CD4-positive, CD25-positive, alpha-beta regulatory T cell (primary cell): ENCODE data around the gene SPINT3. TPM values are rescaled to one million over a fixed set of nuclear protein-coding genes. Genes with fewer than 3 reads are reported as not detected.

Source experiments
- ATAC-seq, 2 donors: fragments of 150-1000 bp; cut with Tn5 transposase; one replicate each; pipeline ENCODE4 v1.10.0; 2021; ENCODE audit warnings: low read depth in 2 of 2, moderate number of reproducible peaks in 2 of 2, moderate library complexity in 1 of 2
- DNase-seq, 3 donors: peaks; one replicate each; pipeline versions ENCODE4 v3.0.0 to v3.0.0-alpha.2; 2012 to 2022; ENCODE audit warnings: mixed read lengths in 1 of 3
- H3K27ac ChIP-seq: one replicate; pipeline ENCODE4 v1.7.0; 2013; ENCODE audit warnings: mild to moderate bottlenecking, low read length; ENCODE audit not compliant: insufficient read depth, poor library complexity, severe bottlenecking
- H3K27me3 ChIP-seq: one replicate; pipeline ENCODE4 v1.7.0; 2013; ENCODE audit warnings: low read length; ENCODE audit not compliant: control insufficient read depth, insufficient read depth
- H3K36me3 ChIP-seq: one replicate; pipeline ENCODE4 v1.7.0; 2013; ENCODE audit warnings: mild to moderate bottlenecking, low read length, moderate library complexity; ENCODE audit not compliant: control insufficient read depth, insufficient read depth
- H3K4me1 ChIP-seq: 2 replicates; pipeline ENCODE4 v1.7.0; 2013; ENCODE audit warnings: mild to moderate bottlenecking, low read length; ENCODE audit not compliant: insufficient read depth, control insufficient read depth, poor library complexity, severe bottlenecking
- H3K4me3 ChIP-seq: one replicate; pipeline ENCODE4 v1.7.0; 2013; ENCODE audit warnings: low read depth, mild to moderate bottlenecking, low read length, moderate library complexity
- H3K9me3 ChIP-seq, 2 experiments: 1 replicate in 1 of 2; 2 replicates in 1 of 2; pipeline ENCODE4 v1.7.0; 2013; ENCODE audit warnings: low read length in 2 of 2, mild to moderate bottlenecking in 1 of 2, moderate library complexity in 1 of 2; ENCODE audit not compliant: control insufficient read depth in 2 of 2
- H3K27ac Mint-ChIP-seq, 3 donors: one replicate each; pipeline ENCODE4 v1.8.0; 2020 to 2022; ENCODE audit warnings: mild to moderate bottlenecking in 3 of 3, mixed read lengths in 3 of 3, moderate library complexity in 2 of 3
- H3K27me3 Mint-ChIP-seq: one replicate; pipeline ENCODE4 v1.8.0; 2022; ENCODE audit warnings: mild to moderate bottlenecking, mixed read lengths
- H3K36me3 Mint-ChIP-seq: one replicate; pipeline ENCODE4 v1.8.0; 2020; ENCODE audit warnings: mixed read lengths
- H3K4me1 Mint-ChIP-seq, 4 donors: one replicate each; pipeline ENCODE4 v1.8.0; 2020 to 2022; ENCODE audit warnings: mixed read lengths in 4 of 4, mild to moderate bottlenecking in 1 of 4
- H3K4me3 Mint-ChIP-seq, 4 donors: one replicate each; pipeline ENCODE4 v1.8.0; 2020 to 2022; ENCODE audit warnings: mild to moderate bottlenecking in 4 of 4, mixed read lengths in 4 of 4, moderate library complexity in 3 of 4
- H3K9me3 Mint-ChIP-seq, 7 donors: one replicate each; pipeline ENCODE4 v1.8.0; 2020 to 2022; ENCODE audit warnings: mixed read lengths in 7 of 7, mild to moderate bottlenecking in 3 of 7, moderate library complexity in 2 of 7
- polyA plus RNA-seq, 4 donors: library from polyadenylated mRNA; unstranded; fragments of 300-500 nt; fragmentation: Illumina TruSeq; gene quantifications; one replicate each; pipeline ENCODE4 v1.2.3, GENCODE V29; 2021
- total RNA-seq: library from RNA; stranded (reverse); gene quantifications from one replicate; pipeline ENCODE4 v1.2.3, GENCODE V29; 2022

SPINT3 gene
- total and polyA plus RNA-seq, 5 donors from 2014 or later: not detected

DNA sequence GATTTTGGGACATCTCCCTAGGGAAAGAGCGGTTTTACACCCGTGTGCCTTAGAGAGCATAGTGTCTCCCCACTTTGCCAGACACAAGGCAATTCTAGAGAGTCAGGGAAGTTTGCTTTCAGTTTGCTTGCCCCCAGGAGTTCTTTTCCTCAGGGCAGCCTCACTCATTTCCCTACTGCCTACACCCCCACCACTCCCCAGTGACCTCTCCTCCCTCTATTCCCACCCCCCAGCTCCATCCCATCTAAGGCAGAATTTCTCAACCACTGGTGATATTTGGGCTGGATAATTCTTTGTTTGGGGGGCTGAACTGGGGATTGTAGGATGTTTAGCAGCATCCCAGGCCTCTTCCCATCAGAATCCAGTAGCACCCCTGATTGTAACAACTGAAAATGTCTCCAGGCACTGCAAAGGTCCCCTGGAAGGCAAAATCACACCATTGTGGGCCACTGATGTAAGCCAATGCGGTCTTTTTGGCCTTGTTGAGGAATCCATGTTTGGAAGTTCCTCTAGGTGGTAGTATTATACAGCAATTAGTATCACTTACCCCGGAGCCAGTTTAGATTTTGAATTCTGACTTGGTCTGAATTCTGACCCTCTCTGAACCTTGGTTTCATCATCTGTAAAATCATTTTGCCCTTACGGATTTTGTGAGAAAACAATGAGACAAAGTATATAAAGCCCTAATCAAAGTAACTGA lies 30.5 kb upstream of the SPINT3 start:
- H3K27me3 Mint-ChIP-seq: peaks cover 11% of the 10 kb centered on the region
- no peak for ATAC-seq
- DNase-seq: no peak
- H3K9me3 Mint-ChIP-seq: peaks cover 0 to 5% (median 1%) of the 10 kb centered on the region in 7 donors
- no peaks in the 10 kb centered on the region for H3K4me1 Mint-ChIP-seq
- Histone ChIP-seq H3K4me3 (no peak overlapping the region), H3K36me3 (no peaks in the 10 kb centered on the region), H3K9me3 (no peaks in the 10 kb centered on the region), H3K4me1 (no peaks in the 10 kb centered on the region), H3K27ac (no peak overlapping the region), H3K27me3 (peaks cover 7% of the 10 kb centered on the region)
- no peak overlapping the region for H3K4me3 Mint-ChIP-seq
- no peak overlapping the region for H3K27ac Mint-ChIP-seq
- H3K36me3 Mint-ChIP-seq: no peaks in the 10 kb centered on the region

DNA sequence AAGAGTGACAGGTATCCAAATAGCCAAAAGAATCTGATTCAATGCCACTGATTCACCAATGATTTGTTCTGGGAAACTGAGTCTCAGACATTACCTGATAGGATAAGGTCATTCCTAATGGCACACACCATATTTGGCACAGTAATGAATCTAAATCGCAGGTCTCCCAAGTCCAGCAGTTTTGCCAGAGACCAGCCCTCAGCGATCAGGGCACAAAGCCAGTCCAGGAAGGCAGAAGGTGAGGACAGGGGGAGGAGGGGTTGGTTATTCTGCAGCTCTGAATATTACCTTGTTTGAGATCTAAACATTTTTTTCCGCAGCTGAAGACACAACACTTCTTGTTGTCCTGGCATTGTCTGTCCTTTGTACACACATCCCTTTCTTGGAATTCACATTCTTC lies 29.9 kb upstream of the SPINT3 start:
- Mint-ChIP-seq H3K36me3 (no peaks in the 10 kb centered on the region), H3K4me3 (no peak overlapping the region), H3K9me3 (peaks cover 0 to 4% (median 1%) of the 10 kb centered on the region in 7 donors), H3K27me3 (peaks cover 11% of the 10 kb centered on the region), H3K4me1 (no peaks in the 10 kb centered on the region), H3K27ac (no peak overlapping the region)
- Histone ChIP-seq H3K4me3 (no peak overlapping the region), H3K36me3 (no peaks in the 10 kb centered on the region), H3K9me3 (no peaks in the 10 kb centered on the region), H3K27me3 (peaks cover 7% of the 10 kb centered on the region), H3K4me1 (no peaks in the 10 kb centered on the region), H3K27ac (no peak overlapping the region)
- ATAC-seq: no peak
- DNase-seq: no peak

- Histone ChIP-seq H3K4me3 (no peak within 1 kb of the TSS), H3K27ac (no peak within 1 kb of the TSS), H3K36me3 (no peaks in the 10 kb centered on the region), H3K4me1 (no peaks in the 10 kb centered on the region), H3K9me3 (no peaks in the 10 kb centered on the region), H3K27me3 (no peaks in the 10 kb centered on the region)
- ATAC-seq (no peak), DNase-seq (no peak)
- H3K27me3 Mint-ChIP-seq: peaks cover 6% of the 10 kb centered on the region
- H3K27ac Mint-ChIP-seq: peak within 1 kb of the TSS in 1 of 3 donors; percentile 15
- no peaks in the 10 kb centered on the region for H3K36me3 Mint-ChIP-seq
- no peak within 1 kb of the TSS for H3K4me3 Mint-ChIP-seq
- peaks cover 0 to 2% (median 0%) of the 10 kb centered on the region in 7 donors for H3K9me3 Mint-ChIP-seq
- no peaks in the 10 kb centered on the region for H3K4me1 Mint-ChIP-seq
These were observed 24.0 kb upstream of the SPINT3 start, which contains the start of gene WFDC6 for GRCh38 chr20:45539382-45539781. TSS of gene WFDC6 (minus strand) at chr20:45539482. CDS start at chr20:45539407, 75 bp downstream.

DNA sequence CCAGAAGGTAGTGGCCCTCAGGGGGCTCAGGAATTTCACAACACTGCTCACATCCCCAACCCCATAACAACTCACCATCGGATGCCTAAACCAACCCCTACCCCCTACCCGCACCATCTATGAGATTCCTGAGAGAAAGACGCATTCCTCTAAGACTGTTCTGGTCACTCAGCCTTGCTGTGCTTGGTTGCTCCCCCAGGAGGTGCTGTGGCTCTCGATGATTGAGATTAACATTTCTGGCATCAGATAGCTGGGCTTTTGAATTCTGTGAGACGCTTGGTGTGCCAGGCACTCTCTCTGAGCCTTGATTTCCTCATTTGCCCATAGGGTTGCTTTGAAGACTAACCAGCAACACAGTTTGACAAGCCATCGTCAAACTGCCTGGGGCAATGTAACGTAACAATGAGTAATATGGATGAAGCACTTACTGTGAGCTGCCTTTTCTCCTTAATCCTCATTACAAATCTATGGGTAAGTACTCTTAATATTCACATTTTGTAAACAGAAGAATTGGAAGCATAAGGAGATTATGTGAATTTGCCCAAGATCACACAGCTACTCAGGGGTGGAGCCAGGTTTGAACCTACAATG lies 22.9 kb upstream of the SPINT3 start:
- Mint-ChIP-seq H3K9me3 (peaks cover 0 to 2% (median 0%) of the 10 kb centered on the region in 7 donors), H3K27ac (no peak overlapping the region), H3K27me3 (no peaks in the 10 kb centered on the region), H3K4me1 (no peaks in the 10 kb centered on the region), H3K36me3 (no peaks in the 10 kb centered on the region), H3K4me3 (no peak overlapping the region)
- ATAC-seq: no peak
- H3K27me3 ChIP-seq: no peaks in the 10 kb centered on the region
- H3K27ac ChIP-seq: no peak overlapping the region
- H3K9me3 ChIP-seq: no peaks in the 10 kb centered on the region
- no peaks in the 10 kb centered on the region for H3K4me1 ChIP-seq
- H3K36me3 ChIP-seq: no peaks in the 10 kb centered on the region
- no peak overlapping the region for H3K4me3 ChIP-seq
- DNase-seq: no peak

DNA sequence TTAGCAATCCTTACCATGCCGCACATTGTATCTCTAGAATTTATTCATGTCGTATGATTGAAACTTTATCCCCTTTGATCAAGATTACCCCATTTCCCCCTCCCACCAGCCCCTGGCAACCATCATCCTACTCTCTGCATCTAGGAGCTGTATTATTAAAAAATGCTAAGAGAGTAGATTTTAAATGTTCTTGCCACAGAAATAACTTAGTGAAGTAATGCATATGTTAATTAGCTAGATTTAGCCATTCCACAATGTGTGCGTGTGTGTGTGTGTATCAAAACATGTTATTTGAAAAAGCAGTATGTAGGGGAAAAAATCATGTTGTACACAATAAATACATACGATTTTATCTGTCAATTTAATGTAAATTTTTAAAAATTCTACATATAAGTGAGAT lies 11.9 kb upstream of the SPINT3 start:
- no peaks in the 10 kb centered on the region for H3K4me1 ChIP-seq
- DNase-seq: no peak
- no peak for ATAC-seq
- H3K36me3 Mint-ChIP-seq: no peaks in the 10 kb centered on the region
- peaks cover 53% of the 10 kb centered on the region for H3K27me3 Mint-ChIP-seq
- no peaks in the 10 kb centered on the region for H3K36me3 ChIP-seq
- peaks cover 15% of the 10 kb centered on the region for H3K27me3 ChIP-seq
- no peaks in the 10 kb centered on the region for H3K9me3 Mint-ChIP-seq
- H3K9me3 ChIP-seq: no peaks in the 10 kb centered on the region
- H3K27ac Mint-ChIP-seq: no peak overlapping the region
- no peak overlapping the region for H3K27ac ChIP-seq
- no peak overlapping the region for H3K4me3 ChIP-seq
- no peaks in the 10 kb centered on the region for H3K4me1 Mint-ChIP-seq
- H3K4me3 Mint-ChIP-seq: no peak overlapping the region

DNA sequence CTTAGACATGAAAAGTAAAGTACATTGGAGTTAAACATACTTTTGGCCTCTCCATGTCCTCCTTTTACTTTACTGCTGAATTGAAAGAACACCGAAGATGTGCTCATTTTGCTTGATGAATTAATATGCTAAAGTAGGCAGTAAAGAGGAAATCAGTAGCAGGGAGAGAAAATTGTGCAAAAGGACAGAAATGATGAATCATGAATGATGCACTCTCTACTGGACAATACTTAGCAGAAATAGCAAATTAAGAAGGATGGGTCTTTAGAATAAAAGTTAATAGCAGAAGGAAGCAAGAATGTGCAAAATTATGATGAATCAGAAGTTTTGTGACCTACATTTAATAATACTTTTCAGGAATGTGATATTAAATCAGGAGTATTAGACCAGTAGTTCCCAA lies 8.4 kb upstream of the SPINT3 start:
- no peaks in the 10 kb centered on the region for H3K36me3 Mint-ChIP-seq
- H3K27me3 Mint-ChIP-seq: peaks cover 35% of the 10 kb centered on the region
- no peak overlapping the region for H3K27ac Mint-ChIP-seq
- Histone ChIP-seq H3K9me3 (no peaks in the 10 kb centered on the region), H3K4me3 (no peak overlapping the region), H3K4me1 (no peaks in the 10 kb centered on the region), H3K27me3 (peaks cover 12% of the 10 kb centered on the region), H3K27ac (no peak overlapping the region), H3K36me3 (no peaks in the 10 kb centered on the region)
- no peaks in the 10 kb centered on the region for H3K4me1 Mint-ChIP-seq
- no peak overlapping the region for H3K4me3 Mint-ChIP-seq
- peaks cover 0 to 2% (median 0%) of the 10 kb centered on the region in 7 donors for H3K9me3 Mint-ChIP-seq
- ATAC-seq (no peak), DNase-seq (no peak)

DNA sequence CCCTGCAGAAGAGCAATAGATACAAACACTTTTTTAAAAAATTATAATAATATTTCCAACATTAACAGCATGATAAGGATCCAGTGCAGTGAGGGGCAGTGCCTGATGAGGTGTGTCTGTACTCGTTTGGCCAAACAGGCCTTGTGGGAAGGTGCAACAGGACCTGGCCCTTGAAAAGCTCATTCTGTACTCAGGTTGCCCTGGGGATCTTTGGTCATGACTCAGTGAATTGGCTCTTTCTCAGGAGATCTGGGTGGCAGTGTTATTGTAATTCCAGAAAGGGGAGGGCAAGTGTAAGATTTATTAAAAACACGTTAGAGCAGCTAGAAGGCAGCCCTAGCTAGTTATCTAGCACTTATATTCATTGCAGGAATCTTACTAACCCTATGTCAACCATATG lies 2.9 kb upstream of the SPINT3 start:
- H3K27me3 Mint-ChIP-seq: peaks cover 14% of the 10 kb centered on the region
- ATAC-seq (no peak), DNase-seq (no peak)
- H3K36me3 Mint-ChIP-seq: no peaks in the 10 kb centered on the region
- no peak overlapping the region for H3K27ac Mint-ChIP-seq
- H3K27ac ChIP-seq: no peak overlapping the region
- peaks cover 13% of the 10 kb centered on the region for H3K27me3 ChIP-seq
- H3K4me3 Mint-ChIP-seq: no peak overlapping the region
- no peaks in the 10 kb centered on the region for H3K4me1 ChIP-seq
- H3K36me3 ChIP-seq: no peaks in the 10 kb centered on the region
- no peak overlapping the region for H3K4me3 ChIP-seq
- H3K9me3 Mint-ChIP-seq: peaks cover 0 to 2% (median 0%) of the 10 kb centered on the region in 7 donors
- no peaks in the 10 kb centered on the region for H3K4me1 Mint-ChIP-seq
- no peaks in the 10 kb centered on the region for H3K9me3 ChIP-seq
